GM19455 (cell line): ENCODE data around the gene TRIM7.

Experiments
- ATAC-seq: cut with Tn5 transposase; IDR thresholded peaks from one replicate; pipeline ENCODE4 v1.9.1; 2021; ENCODE audit not compliant: unreplicated experiment

Gene TRIM7

GRCh38 chr5:181233088-181233800, 28.2 kb upstream of the TRIM7 start:
- ATAC-seq: no peak

- no peak for ATAC-seq
Measured at GRCh38 chr5:181232593-181232992, 27.6 kb upstream of the TRIM7 start.

GRCh38 chr5:181231432-181231831, 26.4 kb upstream of the TRIM7 start:
- no peak for ATAC-seq

- no peak for ATAC-seq
Measured at GRCh38 chr5:181230551-181230950, 25.6 kb upstream of the TRIM7 start.

- ATAC-seq: no peak
Measured at GRCh38 chr5:181229996-181230395, 25.0 kb upstream of the TRIM7 start.

- ATAC-seq: no peak
Measured at GRCh38 chr5:181224390-181225229, 19.6 kb upstream of the TRIM7 start.

- no peak for ATAC-seq
Measured at GRCh38 chr5:181223729-181224389, 18.9 kb upstream of the TRIM7 start.

- peak; percentile 73 for ATAC-seq
Measured at GRCh38 chr5:181223058-181223728, 18.2 kb upstream of the TRIM7 start, which contains the start of gene TRIM41. TSS of gene TRIM41 (plus strand) at chr5:181223281. CDS start at chr5:181224000, 719 bp downstream.

- ATAC-seq: peak; percentile 2
Measured at GRCh38 chr5:181222630-181223057, 17.6 kb upstream of the TRIM7 start.

- peak; percentile 24 for ATAC-seq
Measured at GRCh38 chr5:181221792-181222629, 17.0 kb upstream of the TRIM7 start.

GRCh38 chr5:181221105-181221791, 16.3 kb upstream of the TRIM7 start:
- ATAC-seq: no peak

- ATAC-seq: no peak
Measured at GRCh38 chr5:181220178-181220515, 15.2 kb upstream of the TRIM7 start.

GRCh38 chr5:181219262-181220177, 14.5 kb upstream of the TRIM7 start:
- no peak for ATAC-seq

GRCh38 chr5:181218795-181219124, 13.8 kb upstream of the TRIM7 start:
- no peak for ATAC-seq

GRCh38 chr5:181217803-181218062, 12.7 kb upstream of the TRIM7 start:
- ATAC-seq: peak; percentile 20

- ATAC-seq: peak; percentile 20
Measured at GRCh38 chr5:181217111-181217802, 12.3 kb upstream of the TRIM7 start.

GRCh38 chr5:181215997-181216989, 11.3 kb upstream of the TRIM7 start:
- ATAC-seq: no peak
